Left ventricle myocardium inferior (tissue), 1 donor: ENCODE results near the gene PLK5. TPM values are rescaled to one million over a fixed set of nuclear protein-coding genes. Genes with fewer than 3 reads are reported as not detected.

Experiments
- DNase-seq: peaks from one replicate; pipeline ENCODE4 v3.0.0-alpha.2; 2020
- H3K27ac ChIP-seq: fragments of 200-600 bp; replicated peaks from 2 replicates; pipeline ENCODE4 v1.8.0; 2021
- H3K27me3 ChIP-seq: fragments of 200-600 bp; 2 replicates; pipeline ENCODE4 v1.8.0; 2021; ENCODE audit warnings: low read depth
- H3K36me3 ChIP-seq: fragments of 200-600 bp; 2 replicates; pipeline ENCODE4 v1.8.0; 2021
- H3K4me1 ChIP-seq: fragments of 200-600 bp; 2 replicates; pipeline ENCODE4 v1.8.0; 2021
- H3K4me3 ChIP-seq: fragments of 200-600 bp; 2 replicates; pipeline ENCODE4 v1.8.0; 2021; ENCODE audit warnings: mild to moderate bottlenecking, moderate library complexity
- H3K9me3 ChIP-seq: fragments of 200-600 bp; replicated peaks from 2 replicates; pipeline ENCODE4 v1.8.0; 2021
- intact Hi-C: fragments of 100-400 bp; cut with micrococcal nuclease; formaldehyde crosslinking; loops from one replicate; pipeline ENCODE4 v1.11.0; 2022
- total RNA-seq: library from RNA; stranded (reverse); fragmentation: NEBNext Ultra II Directional; extraction: Animal tissue kit (Norgen Biotek cat#: 25700); gene quantifications from one replicate; pipeline ENCODE4 v1.2.1, GENCODE V29; 2021
- TF ChIP-seq, protein P1 (sequence below): fragments of 200-600 bp; IDR thresholded peaks from 2 replicates; pipeline ENCODE4 v1.8.0; 2021; ENCODE audit warnings: antibody characterized with exemption, mild to moderate bottlenecking, borderline replicate concordance
- donor health status: DM: no; HTN: yes; CAD: no; lungs with severe emphysema.

Gene PLK5
- total RNA-seq, 1 donor from 2014 or later = not detected

DNA sequence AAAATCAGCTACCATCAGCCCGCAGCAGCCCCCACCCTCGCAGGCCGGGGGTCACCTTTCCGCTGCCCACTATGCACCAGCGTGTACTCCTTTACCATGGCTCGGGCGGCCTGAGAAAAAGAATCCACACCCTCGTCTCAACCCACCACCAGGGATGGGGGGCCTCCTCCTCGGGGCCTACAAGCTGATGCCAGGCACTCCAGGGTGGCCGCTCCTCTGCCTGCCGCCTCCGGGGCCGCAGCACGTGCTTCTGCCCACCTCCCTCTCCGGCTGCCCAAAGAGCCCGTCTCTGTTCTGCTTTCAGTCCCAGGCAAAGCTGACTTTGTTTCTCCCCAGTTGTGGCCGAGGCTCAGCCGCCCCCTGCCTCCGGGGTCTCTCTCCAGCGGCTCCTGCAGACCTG is 55.3 kb downstream of the PLK5 start:
- H3K27me3 ChIP-seq = no peaks in the 10 kb centered on the region
- intact Hi-C loops = no loop called here
- H3K9me3 ChIP-seq = no peaks in the 10 kb centered on the region
- H3K4me3 ChIP-seq = no peak overlapping the region
- no peak for DNase-seq
- TF ChIP-seq, protein P1, sequence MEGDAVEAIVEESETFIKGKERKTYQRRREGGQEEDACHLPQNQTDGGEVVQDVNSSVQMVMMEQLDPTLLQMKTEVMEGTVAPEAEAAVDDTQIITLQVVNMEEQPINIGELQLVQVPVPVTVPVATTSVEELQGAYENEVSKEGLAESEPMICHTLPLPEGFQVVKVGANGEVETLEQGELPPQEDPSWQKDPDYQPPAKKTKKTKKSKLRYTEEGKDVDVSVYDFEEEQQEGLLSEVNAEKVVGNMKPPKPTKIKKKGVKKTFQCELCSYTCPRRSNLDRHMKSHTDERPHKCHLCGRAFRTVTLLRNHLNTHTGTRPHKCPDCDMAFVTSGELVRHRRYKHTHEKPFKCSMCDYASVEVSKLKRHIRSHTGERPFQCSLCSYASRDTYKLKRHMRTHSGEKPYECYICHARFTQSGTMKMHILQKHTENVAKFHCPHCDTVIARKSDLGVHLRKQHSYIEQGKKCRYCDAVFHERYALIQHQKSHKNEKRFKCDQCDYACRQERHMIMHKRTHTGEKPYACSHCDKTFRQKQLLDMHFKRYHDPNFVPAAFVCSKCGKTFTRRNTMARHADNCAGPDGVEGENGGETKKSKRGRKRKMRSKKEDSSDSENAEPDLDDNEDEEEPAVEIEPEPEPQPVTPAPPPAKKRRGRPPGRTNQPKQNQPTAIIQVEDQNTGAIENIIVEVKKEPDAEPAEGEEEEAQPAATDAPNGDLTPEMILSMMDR = no peak
- H3K36me3 ChIP-seq = peaks cover 74% of the 10 kb centered on the region
- no peak overlapping the region for H3K27ac ChIP-seq
- peaks cover 14% of the 10 kb centered on the region for H3K4me1 ChIP-seq

DNA sequence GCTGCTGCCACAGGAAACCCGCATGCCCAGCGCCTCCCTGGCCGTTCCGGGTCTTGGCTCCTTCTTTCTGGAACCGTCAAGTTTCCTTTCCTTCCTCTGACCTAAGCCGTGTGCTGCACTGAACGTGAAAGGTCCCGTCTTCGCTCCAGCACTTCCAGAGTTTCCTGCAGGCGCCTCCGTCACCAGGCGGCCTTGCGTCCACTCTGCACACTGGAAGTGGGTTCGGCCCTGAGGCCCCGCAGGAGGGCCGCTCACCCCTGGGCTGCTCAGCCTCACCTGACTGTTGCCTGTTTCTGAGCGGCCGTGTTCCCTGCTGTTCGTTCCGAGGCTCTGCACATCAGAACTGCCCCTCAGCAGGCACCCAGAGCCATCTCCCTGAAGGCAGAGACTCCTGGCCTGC is 56.5 kb downstream of the PLK5 start:
- intact Hi-C loops = no loop called here
- no peak overlapping the region for H3K27ac ChIP-seq
- no peak overlapping the region for H3K4me3 ChIP-seq
- TF ChIP-seq, protein P1 = no peak
- no peaks in the 10 kb centered on the region for H3K9me3 ChIP-seq
- H3K27me3 ChIP-seq = no peaks in the 10 kb centered on the region
- H3K36me3 ChIP-seq = peaks cover 81% of the 10 kb centered on the region
- H3K4me1 ChIP-seq = peaks cover 14% of the 10 kb centered on the region
- no peak for DNase-seq

DNA sequence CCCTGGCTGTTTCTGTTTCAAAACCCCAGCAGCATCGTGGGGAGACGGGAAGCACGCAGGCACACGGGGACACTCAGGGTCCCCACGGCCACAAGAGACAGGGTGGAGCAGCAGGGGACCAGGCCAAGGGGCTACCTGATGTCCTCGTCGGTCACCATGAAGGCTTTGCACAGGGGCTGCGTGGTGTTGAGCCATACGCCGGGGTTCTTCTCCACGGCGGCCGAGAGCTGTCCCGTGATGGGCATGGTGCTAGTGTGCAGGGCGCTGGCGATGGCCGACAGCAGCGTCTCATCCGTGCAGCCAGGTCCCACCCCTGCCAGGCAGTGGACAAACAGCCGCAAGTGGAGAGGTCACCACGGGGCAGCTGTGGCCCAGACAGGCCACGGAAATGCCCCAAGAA is 57.1 kb downstream of the PLK5 start:
- Histone ChIP-seq H3K9me3 (no peaks in the 10 kb centered on the region), H3K4me3 (no peak overlapping the region), H3K36me3 (peaks cover 81% of the 10 kb centered on the region), H3K27ac (no peak overlapping the region), H3K4me1 (peaks cover 14% of the 10 kb centered on the region), H3K27me3 (no peaks in the 10 kb centered on the region)
- intact Hi-C loops = no loop called here
- TF ChIP-seq, protein P1 = no peak
- no peak for DNase-seq

DNA sequence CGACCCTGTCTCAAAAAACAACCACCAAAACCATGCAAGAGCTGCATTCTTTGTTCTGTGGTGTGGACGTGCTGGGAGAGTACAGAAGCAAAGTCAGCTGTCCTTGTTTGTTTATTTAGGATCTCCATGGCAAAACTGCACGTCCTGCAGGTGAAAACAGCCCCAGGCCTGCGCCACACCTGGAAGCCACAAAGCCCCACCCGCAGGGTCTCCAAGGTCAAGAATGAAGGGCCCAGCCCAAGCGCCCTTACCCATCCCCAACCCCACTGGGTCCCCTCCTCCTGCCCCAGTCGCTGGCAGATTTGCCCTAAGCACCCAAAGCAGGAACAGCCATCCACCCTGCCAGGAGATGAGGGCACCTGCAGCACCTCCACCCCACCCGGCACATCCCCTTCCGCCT is 58.3 kb downstream of the PLK5 start:
- Histone ChIP-seq H3K9me3 (no peaks in the 10 kb centered on the region), H3K36me3 (peaks cover 75% of the 10 kb centered on the region), H3K4me1 (peaks cover 9% of the 10 kb centered on the region), H3K27ac (no peak overlapping the region), H3K27me3 (no peaks in the 10 kb centered on the region), H3K4me3 (no peak overlapping the region)
- no peak for DNase-seq
- TF ChIP-seq, protein P1 = no peak
- intact Hi-C loops = no loop called here

DNA sequence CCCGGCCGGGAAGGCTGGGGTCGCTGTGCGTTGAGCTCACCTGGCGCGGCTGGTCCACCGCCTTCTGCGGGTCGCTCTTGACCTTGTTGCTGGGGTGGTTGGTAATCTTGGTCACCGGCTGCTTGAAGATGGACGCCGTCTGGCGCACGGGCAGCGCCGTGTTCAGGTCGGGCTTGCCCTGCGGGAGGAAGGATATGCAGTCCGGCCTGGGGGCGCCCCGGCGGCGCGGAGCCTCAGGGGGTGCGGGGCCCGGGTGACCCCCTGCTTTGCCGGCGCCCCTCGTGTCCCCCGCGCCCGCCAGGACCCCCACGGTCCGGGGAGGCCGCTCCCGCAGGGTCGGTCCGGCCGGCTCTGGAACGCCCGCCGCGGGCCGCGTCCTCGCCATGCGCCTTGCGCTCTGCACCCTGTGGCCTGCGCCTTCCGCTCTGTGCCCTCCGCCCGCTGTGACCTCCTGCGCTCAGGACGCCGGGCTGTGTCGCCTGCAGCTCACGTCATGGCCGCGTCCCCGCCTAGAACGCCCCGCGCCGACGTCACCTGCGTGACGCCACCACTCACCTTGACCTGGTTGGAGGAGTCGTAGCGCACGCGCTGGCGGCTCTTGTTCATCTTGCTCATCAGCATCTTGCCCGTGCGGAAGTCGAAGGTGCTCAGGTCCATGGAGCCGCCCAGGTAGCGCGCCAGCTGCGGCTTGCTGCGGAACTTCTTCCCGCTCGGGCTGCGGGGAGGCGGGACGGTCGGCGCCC is 60.8 kb downstream of the PLK5 start:
- DNase-seq = no peak
- H3K36me3 ChIP-seq = peaks cover 52% of the 10 kb centered on the region
- H3K27ac ChIP-seq = no peak overlapping the region
- H3K4me1 ChIP-seq = no peaks in the 10 kb centered on the region
- intact Hi-C loops = no loop called here
- H3K27me3 ChIP-seq = no peaks in the 10 kb centered on the region
- no peaks in the 10 kb centered on the region for H3K9me3 ChIP-seq
- TF ChIP-seq, protein P1 = no peak
- H3K4me3 ChIP-seq = no peak overlapping the region
